HepG2 (cell line): ENCODE measurements around the gene WNT5B. TPM values are rescaled to one million over a fixed set of nuclear protein-coding genes. Genes with fewer than 3 reads are reported as not detected.
A peak's percentile ranks its signal among the peaks of the same experiment; 100 is the strongest.

Experiments used
- CREB1 ChIP-seq, 2 experiments: fragments of 450-650 bp in 1 of 2; IDR thresholded peaks; 2 replicates each; pipeline ENCODE4 v1.6.1; 2016 to 2017; ENCODE audit warnings: control low read depth in 1 of 2, mild to moderate bottlenecking in 1 of 2, missing compliant biosample characterization in 1 of 2, missing genetic modification characterization in 1 of 2
- CREM ChIP-seq, 2 experiments: sonication (generic) in 1 of 2; formaldehyde crosslinking in 1 of 2; IDR thresholded peaks; 2 replicates each; pipeline versions ENCODE4 v1.4.0 to v1.6.1; 2016 to 2020; ENCODE audit warnings: antibody characterized with exemption in 1 of 2, mild to moderate bottlenecking in 1 of 2, missing genetic modification reagents in 1 of 2
- DMAP1 ChIP-seq: IDR thresholded peaks from 2 replicates; pipeline ENCODE4 v1.6.1; 2016
- HMGA1 ChIP-seq: sonication (generic); formaldehyde crosslinking; conservative IDR thresholded peaks from 2 replicates; pipeline ENCODE4 v1.4.0; 2020; ENCODE audit warnings: missing genetic modification reagents
- HNRNPL ChIP-seq: fragments of 200-400 bp; formaldehyde crosslinking; IDR thresholded peaks from 2 replicates; pipeline ENCODE4 v1.6.1; 2017; ENCODE audit warnings: mild to moderate bottlenecking, low read depth, low read length
- HOMEZ ChIP-seq: IDR thresholded peaks from 2 replicates; pipeline ENCODE4 v1.6.1; 2016; ENCODE audit warnings: low read depth
- MAFG ChIP-seq: sonication (generic); formaldehyde crosslinking; IDR thresholded peaks from 2 replicates; pipeline ENCODE4 v1.5.1; 2020; ENCODE audit warnings: mild to moderate bottlenecking, missing genetic modification reagents
- MTF1 ChIP-seq: sonication (generic); formaldehyde crosslinking; IDR thresholded peaks from 2 replicates; pipeline ENCODE4 v1.5.0; 2020; ENCODE audit warnings: missing genetic modification reagents
- NFIB ChIP-seq: sonication (generic); formaldehyde crosslinking; IDR thresholded peaks from 2 replicates; pipeline ENCODE4 v1.9.0; 2021; ENCODE audit warnings: missing genetic modification reagents, mild to moderate bottlenecking, borderline replicate concordance
- NRL ChIP-seq: sonication (generic); formaldehyde crosslinking; IDR thresholded peaks from 2 replicates; pipeline ENCODE4 v1.5.0; 2020; ENCODE audit warnings: missing genetic modification reagents, mild to moderate bottlenecking, moderate library complexity, borderline replicate concordance
- PAWR ChIP-seq: sonication (generic); formaldehyde crosslinking; IDR thresholded peaks from 2 replicates; pipeline ENCODE4 v1.4.0; 2020; ENCODE audit warnings: missing genetic modification reagents, mild to moderate bottlenecking, borderline replicate concordance
- PITX1 ChIP-seq: sonication (generic); formaldehyde crosslinking; IDR thresholded peaks from 2 replicates; pipeline ENCODE4 v1.5.1; 2020; ENCODE audit warnings: mild to moderate bottlenecking, missing genetic modification reagents
- SMAD1 ChIP-seq: sonication (generic); formaldehyde crosslinking; IDR thresholded peaks from 2 replicates; pipeline ENCODE4 v1.4.0; 2020; ENCODE audit warnings: missing genetic modification reagents, low read depth, mild to moderate bottlenecking, borderline replicate concordance
- SOX13 ChIP-seq, 3 experiments: fragments of 450-650 bp in 1 of 3; sonication (generic) in 1 of 3; formaldehyde crosslinking in 1 of 3; IDR thresholded peaks in 2 of 3; conservative IDR thresholded peaks in 1 of 3; 2 replicates each; pipeline versions ENCODE4 v1.5.0 to v1.6.1; 2016 to 2020; ENCODE audit warnings: antibody characterized with exemption in 1 of 3, mild to moderate bottlenecking in 1 of 3, missing compliant biosample characterization in 1 of 3, missing genetic modification reagents in 1 of 3, moderate library complexity in 1 of 3
- SUZ12 ChIP-seq: fragments of 150-350 bp; IDR thresholded peaks from 2 replicates; pipeline ENCODE4 v1.6.1; 2014; ENCODE audit warnings: low read depth, low read length
- TBL1XR1 ChIP-seq: fragments of 150-350 bp; IDR thresholded peaks from 2 replicates; pipeline ENCODE4 v1.6.1; 2014; ENCODE audit warnings: borderline replicate concordance, low read length; ENCODE audit not compliant: partially characterized antibody
- ZC3H13 ChIP-seq: sonication (generic); formaldehyde crosslinking; IDR thresholded peaks from 2 replicates; pipeline ENCODE4 v1.8.1; 2023; ENCODE audit warnings: mild to moderate bottlenecking, missing genetic modification reagents, moderate library complexity
- ZMAT3 ChIP-seq: sonication (generic); formaldehyde crosslinking; conservative IDR thresholded peaks from 2 replicates; pipeline ENCODE4 v1.7.0; 2021; ENCODE audit warnings: missing genetic modification reagents
- ZNF569 ChIP-seq: sonication (generic); formaldehyde crosslinking; IDR thresholded peaks from 2 replicates; pipeline ENCODE4 v1.5.0; 2020; ENCODE audit warnings: mild to moderate bottlenecking, missing genetic modification reagents, moderate library complexity, borderline replicate concordance
- ZNF646 ChIP-seq: sonication (generic); formaldehyde crosslinking; IDR thresholded peaks from 2 replicates; pipeline ENCODE4 v1.9.0; 2021; ENCODE audit warnings: mild to moderate bottlenecking, missing genetic modification reagents
- ZNF747 ChIP-seq: sonication (generic); formaldehyde crosslinking; IDR thresholded peaks from 2 replicates; pipeline ENCODE4 v1.8.1; 2023; ENCODE audit warnings: missing genetic modification reagents, mild to moderate bottlenecking, borderline replicate concordance
- polyA plus RNA-seq, 8 experiments: library from polyadenylated mRNA; depleted of rRNA in 3 of 8; stranded (reverse) in 7 of 8; unstranded in 1 of 8; fragments of >200 nt; fragmentation: Illumina TruSeq in 4 of 8; extraction: Trizol in 4 of 8; gene quantifications; 2 replicates each; pipeline versions ENCODE4 v1.2.1 to v1.2.3, GENCODE V29; 2011 to 2016; ENCODE audit warnings: low read depth in 4 of 8, missing spikeins in 1 of 8, mixed read lengths in 1 of 8; ENCODE audit not compliant: insufficient read depth in 1 of 8
- total RNA-seq, 5 experiments: library from RNA; depleted of rRNA; stranded (reverse); fragments of >200 nt; fragmentation: Illumina TruSeq; extraction: Trizol; gene quantifications; 2 replicates each; pipeline ENCODE4 v1.2.3, GENCODE V29; 2016; ENCODE audit warnings: low read depth in 1 of 5

The WNT5B gene
- total and polyA plus RNA-seq, 2 of the 13 experiments (the other 11 are each of a cell fraction or from before 2014, with no cell fraction given): 0.04 TPM; not detected in 1

- TF ChIP-seq SUZ12 (no peak), CREM (IDR thresholded peaks at IDR 0.05) (peak; percentile 66), CREM (CRISPR knock-in tag; IDR thresholded peaks at IDR 0.05) (no peak), HMGA1 (CRISPR knock-in tag) (no peak), PAWR (CRISPR knock-in tag) (no peak), ZC3H13 (CRISPR knock-in tag) (no peak), PITX1 (CRISPR knock-in tag) (no peak), TBL1XR1 (no peak), CREB1 (IDR thresholded peaks at IDR 0.05) (peak; percentile 51; the same call in 1 of the 2 replicates), CREB1 (CRISPR knock-in tag; IDR thresholded peaks at IDR 0.05) (peak; percentile 88), SOX13 (IDR thresholded peaks at IDR 0.05) (0 out of 2 replicates have a peak, but pooled peaks have one; percentile 14), SOX13 (CRISPR knock-in tag; conservative IDR thresholded peaks at IDR 0.05 in 1 of 2, IDR thresholded peaks at IDR 0.05 in 1 of 2) (peak in 1 of 2 experiments; percentile 70; a peak in 1 of 4 replicates), SMAD1 (no peak), ZMAT3 (CRISPR knock-in tag) (no peak), MAFG (CRISPR knock-in tag) (no peak), ZNF569 (CRISPR knock-in tag) (no peak), NFIB (CRISPR knock-in tag) (no peak), MTF1 (CRISPR knock-in tag) (no peak), HOMEZ (no peak), DMAP1 (CRISPR knock-in tag) (0 out of 2 replicates have a peak, but pooled peaks have one; percentile 20), ZNF747 (no peak), NRL (CRISPR knock-in tag) (no peak), HNRNPL (no peak), ZNF646 (CRISPR knock-in tag) (no peak)
Observed at GRCh38 chr12:1660304-1661187, 31.5 kb downstream of the WNT5B start (continued).
